D721Med (cell line): ENCODE data around the gene ZNF792.

ENCODE experiments used
- DNase-seq: peaks from one replicate; pipeline ENCODE4 v3.0.0; 2011; ENCODE audit warnings: low spot score; ENCODE audit not compliant: insufficient read length
- FAIRE-seq: peaks from 2 replicates; lab custom pipeline; 2011; peaks lifted over from hg19 to GRCh38; lab: Jason Lieb, UNC
- CTCF ChIP-seq: IDR thresholded peaks from 2 replicates; pipeline ENCODE4 v1.5.1; 2012; ENCODE audit warnings: mild to moderate bottlenecking, control low read depth; ENCODE audit not compliant: insufficient read depth; ENCODE audit errors: missing control alignments

ZNF792 gene

DNA sequence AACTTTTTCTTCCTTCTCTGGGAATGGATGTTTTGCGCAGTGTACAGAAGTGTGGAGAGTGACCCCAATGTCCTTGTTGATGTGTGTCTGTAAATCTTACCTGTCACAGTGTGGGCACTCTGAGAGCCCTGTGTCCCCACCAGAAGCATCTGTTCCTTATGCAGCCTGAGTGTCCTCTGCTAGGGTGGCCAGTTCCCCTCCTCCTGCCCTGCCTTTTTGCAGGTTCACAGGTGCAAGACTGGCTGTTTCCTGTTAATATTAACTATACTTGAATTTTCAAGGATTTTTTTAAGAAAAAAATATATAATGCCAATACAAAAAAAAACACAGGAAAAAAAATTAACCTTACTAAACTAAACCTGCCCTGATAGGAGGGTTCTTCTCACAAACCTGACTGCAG is 24.1 kb upstream of the ZNF792 start:
- DNase-seq (no peak), FAIRE-seq (no peak)
- TF ChIP-seq CTCF, result no peak

GRCh38 chr19:34985249-34986022 is 21.4 kb upstream of the ZNF792 start:
- TF ChIP-seq CTCF, result no peak
- DNase-seq (no peak), FAIRE-seq (no peak)

DNA sequence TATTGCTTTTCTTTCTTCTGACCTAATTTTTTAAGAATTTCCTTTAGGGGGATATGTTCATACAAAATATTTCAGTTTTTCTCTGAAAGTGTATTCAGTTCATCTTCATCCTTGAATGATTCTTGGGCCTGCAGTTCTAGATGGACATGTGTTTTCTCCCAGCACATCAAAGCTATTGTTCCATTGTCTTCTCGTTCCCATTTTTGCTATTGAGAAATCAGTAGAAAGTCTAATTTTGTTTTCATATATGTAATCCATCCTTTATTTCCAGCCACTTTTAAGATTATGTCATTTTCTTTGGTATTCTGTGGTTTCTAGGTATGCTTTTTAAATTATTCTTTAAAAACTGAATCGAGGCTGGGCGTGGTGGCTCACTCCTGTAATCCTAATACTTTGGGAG is 20.3 kb upstream of the ZNF792 start:
- TF ChIP-seq CTCF, result no peak
- DNase-seq, result no peak
- no peak for FAIRE-seq

DNA sequence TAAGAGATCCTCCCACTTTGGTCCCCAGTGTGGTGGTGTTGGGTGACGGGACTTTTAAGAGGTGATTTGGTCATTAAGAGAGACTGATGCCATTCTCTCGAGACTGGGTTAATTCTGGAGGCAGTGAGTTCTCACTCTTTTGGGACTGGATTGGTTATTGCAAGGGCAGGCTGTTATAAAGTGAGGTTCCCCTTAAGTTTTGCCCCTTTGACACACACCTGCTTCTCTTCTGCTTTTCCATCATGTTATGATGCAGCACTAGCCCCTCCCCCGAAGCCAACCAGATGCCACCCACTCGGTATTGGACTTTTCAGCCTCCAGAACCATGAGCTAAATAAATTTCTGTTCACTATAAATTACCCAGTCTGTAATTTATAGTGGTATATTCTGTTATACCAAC is 19.8 kb upstream of the ZNF792 start:
- DNase-seq, result no peak
- TF ChIP-seq CTCF, result no peak
- FAIRE-seq, result no peak

DNA sequence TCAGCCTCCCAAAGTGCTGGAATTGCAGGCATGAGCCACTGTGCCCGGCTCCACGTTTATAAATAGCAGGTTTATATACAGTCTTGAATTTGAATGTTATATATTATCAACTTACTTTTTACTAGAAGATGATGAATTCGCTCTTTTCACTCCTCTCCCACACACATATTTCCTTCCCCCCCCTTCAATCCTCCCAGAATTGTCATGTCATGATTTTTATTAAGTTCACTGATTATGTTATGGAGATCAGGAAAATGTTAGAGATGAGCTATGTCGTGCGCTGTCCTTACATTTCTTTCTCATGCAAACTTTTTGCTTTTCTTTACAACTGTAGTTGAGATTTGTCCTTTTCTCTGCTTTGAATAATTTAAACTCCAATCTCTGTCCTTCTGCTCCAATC is 18.2 kb upstream of the ZNF792 start:
- DNase-seq (no peak), FAIRE-seq (no peak)
- no peak for TF ChIP-seq CTCF

DNA sequence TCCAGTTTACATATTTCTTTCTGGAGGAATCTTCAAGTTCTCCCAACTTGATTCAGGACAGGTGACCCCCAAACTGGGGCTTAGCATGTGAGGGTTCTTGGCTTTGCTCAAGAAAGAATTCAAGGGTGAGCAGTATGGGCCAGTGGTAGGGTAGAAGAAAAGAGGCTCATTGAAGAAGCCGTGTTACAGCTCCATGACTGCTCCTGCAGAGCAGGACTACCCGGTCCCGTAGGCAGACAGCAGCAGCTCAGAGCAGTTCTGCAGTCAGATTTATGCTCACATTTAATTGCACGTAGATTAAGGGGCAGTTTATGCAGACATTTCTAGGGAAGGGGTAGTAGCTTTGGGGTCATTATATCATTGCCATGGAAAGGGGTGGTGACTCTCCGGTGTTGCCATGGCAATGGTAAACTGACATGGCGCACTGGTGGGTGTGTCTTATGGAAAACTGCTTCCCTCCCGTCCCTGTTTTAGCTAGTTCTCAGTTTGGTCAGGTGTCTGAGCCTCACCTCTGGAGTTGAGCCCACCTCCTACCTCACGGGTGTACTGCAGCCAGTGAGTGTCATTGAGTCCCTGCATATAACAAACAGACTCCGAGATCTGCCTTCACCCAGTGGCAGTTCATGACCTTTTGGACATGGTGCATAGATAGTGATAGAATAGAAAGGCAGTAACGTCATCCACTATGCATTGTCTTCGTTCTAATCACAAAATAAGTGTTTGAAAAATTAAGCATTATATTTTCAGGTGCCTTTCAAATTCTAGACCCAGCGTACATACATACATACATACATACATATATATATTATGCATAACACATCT is 16.0 kb upstream of the ZNF792 start:
- TF ChIP-seq CTCF, result no peak
- DNase-seq (no peak), FAIRE-seq (no peak)

DNA sequence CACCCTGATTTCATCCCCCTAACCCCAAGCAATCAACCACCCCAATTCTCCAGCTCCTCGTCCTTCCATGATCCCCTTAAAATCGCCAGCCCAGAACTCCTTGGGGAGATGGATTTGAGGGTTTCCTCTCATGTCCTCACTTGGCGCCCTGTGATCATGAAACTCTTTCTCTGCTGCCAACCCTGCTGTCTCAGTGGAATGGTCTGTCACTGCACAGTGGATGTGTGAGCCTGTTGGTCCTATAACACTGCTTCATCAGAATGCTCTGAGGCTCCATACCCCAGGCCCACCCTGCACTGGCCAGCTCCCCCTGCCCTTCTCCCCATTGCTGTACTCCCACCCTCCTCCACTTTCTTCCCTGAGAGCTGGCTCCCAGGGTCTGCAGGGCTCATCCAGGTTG is 12.6 kb upstream of the ZNF792 start:
- FAIRE-seq (no peak), DNase-seq (no peak)
- TF ChIP-seq CTCF, result no peak
